Transverse colon (tissue), 4 donors: ENCODE results near the gene NDRG2. TPM values are rescaled to one million over a fixed set of nuclear protein-coding genes. Genes with fewer than 3 reads are reported as not detected.
"Not testable (repeated sequence)": the region's sequence is repeated elsewhere in the genome, so short reads cannot be mapped to it uniquely, and the experiment has no call there.

Experiments used
- DNase-seq: peaks from one replicate; pipeline ENCODE4 v3.0.0-alpha.2; 2019
- H3K27ac ChIP-seq, 4 donors: fragments of 200-600 bp; sonication (generic); 2 replicates each; pipeline ENCODE4 v1.5.1; 2016 to 2018; ENCODE audit warnings: inconsistent platforms in 4 of 4
- H3K27me3 ChIP-seq: fragments of 200-600 bp; sonication (generic); 2 replicates; pipeline ENCODE4 v1.5.1; 2017; ENCODE audit warnings: inconsistent platforms
- H3K36me3 ChIP-seq, 4 donors: fragments of 200-600 bp; sonication (generic); 2 replicates each; pipeline ENCODE4 v1.5.1; 2017 to 2019; ENCODE audit warnings: inconsistent platforms in 4 of 4
- H3K4me1 ChIP-seq, 4 donors: fragments of 200-600 bp; sonication (generic); 2 replicates each; pipeline ENCODE4 v1.5.1; 2017 to 2020; ENCODE audit warnings: inconsistent platforms in 4 of 4
- H3K4me3 ChIP-seq, 4 donors: fragments of 200-600 bp; sonication (generic); 1 replicate in 1 of 4; 2 replicates in 3 of 4; pipeline versions ENCODE4 v1.5.1 to v1.6.1; 2017 to 2019; ENCODE audit warnings: inconsistent platforms in 4 of 4
- H3K9me3 ChIP-seq, 2 donors: fragments of 200-600 bp; sonication (generic); 2 replicates each; pipeline ENCODE4 v1.5.1; 2017 to 2019; ENCODE audit warnings: inconsistent platforms in 2 of 2
- EP300 ChIP-seq: sonication (generic); formaldehyde crosslinking; IDR thresholded peaks from one replicate; pipeline ENCODE4 v1.6.1; 2017; ENCODE audit warnings: antibody characterized with exemption, low read depth
- POLR2A ChIP-seq: fragments of 450-650 bp; IDR thresholded peaks from one replicate; pipeline ENCODE4 v1.6.1; 2016; ENCODE audit warnings: antibody characterized with exemption, mild to moderate bottlenecking, moderate library complexity
- POLR2AphosphoS5 ChIP-seq, 3 donors: sonication (generic); formaldehyde crosslinking; IDR thresholded peaks; one replicate each; pipeline ENCODE4 v1.6.1; 2016; ENCODE audit warnings: antibody characterized with exemption in 3 of 3
- WGBS, 2 donors: methylation state at CpG; one replicate each; pipeline ENCODE4 v1.1.5; 2018; ENCODE audit warnings: low coverage in 1 of 2; 5-methylcytosine and 5-hydroxymethylcytosine counted together
- in situ Hi-C, 4 donors: fragments of 200-750 bp; cut with MboI; loops; one replicate each; pipeline versions ENCODE4 v1.15.0 to v1.15.1; 2017; ENCODE audit warnings: low sequenced_read_pairs in 3 of 4, low pct_ligation_motif_present in 1 of 4, low pct_unique_long_range_greater_than_20kb in 1 of 4
- intact Hi-C: fragments of 100-400 bp; cut with DNase I; formaldehyde crosslinking; loops from one replicate; pipeline ENCODE4 v1.15.1; 2023; ENCODE audit warnings: low total_unique reads
- total RNA-seq, 4 donors: library from RNA; depleted of rRNA; stranded (reverse); fragments of >200 nt; gene quantifications; one replicate each; pipeline ENCODE4 v1.1.0, GENCODE V29; 2016
- TF ChIP-seq, protein P1 (sequence below), 5 experiments: fragments of 200-600 bp in 3 of 5; fragments of 450-650 bp in 2 of 5; sonication (generic) in 3 of 5; IDR thresholded peaks; 1 replicate in 2 of 5; 2 replicates in 3 of 5; pipeline ENCODE4 v1.5.1; 2016 to 2017; ENCODE audit warnings: antibody characterized with exemption in 5 of 5, inconsistent platforms in 3 of 5, mild to moderate bottlenecking in 2 of 5, moderate library complexity in 1 of 5

NDRG2 gene
- total RNA-seq, 4 donors from 2014 or later = 144 to 275 (median 192) TPM

DNA sequence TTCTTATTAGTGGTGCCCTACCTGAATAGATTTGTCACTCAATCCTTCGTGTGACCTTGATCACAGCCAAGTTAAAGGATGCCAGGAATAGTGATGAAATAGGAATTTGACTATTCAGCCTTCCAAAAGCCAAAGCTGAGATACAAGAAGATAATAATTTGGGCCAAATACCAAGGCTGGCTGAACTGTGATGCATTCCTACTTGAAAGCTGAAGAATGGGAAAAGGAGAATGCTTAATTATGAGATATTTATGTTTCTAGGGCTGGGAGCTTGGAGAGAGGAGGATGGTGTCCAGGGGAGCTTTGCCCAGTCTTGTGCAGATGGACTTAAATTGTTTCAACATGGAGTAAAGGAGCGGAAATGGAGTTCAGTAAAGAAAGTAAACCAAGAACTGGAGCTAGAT lies 22.5 kb upstream of the NDRG2 start:
- intact Hi-C loops (loop anchor here (1.0 kb wide), 1 partner anchor 21 kb away; no protein-coding TSS in a partner anchor), in situ Hi-C loops (no loop called here)
- no peaks in the 10 kb centered on the region for H3K9me3 ChIP-seq
- peaks cover 10 to 22% (median 12%) of the 10 kb centered on the region in 4 donors for H3K4me1 ChIP-seq
- TF ChIP-seq POLR2A (no peak), POLR2AphosphoS5 (IDR thresholded peaks at IDR 0.05) (no peak), EP300 (no peak)
- TF ChIP-seq, protein P1, sequence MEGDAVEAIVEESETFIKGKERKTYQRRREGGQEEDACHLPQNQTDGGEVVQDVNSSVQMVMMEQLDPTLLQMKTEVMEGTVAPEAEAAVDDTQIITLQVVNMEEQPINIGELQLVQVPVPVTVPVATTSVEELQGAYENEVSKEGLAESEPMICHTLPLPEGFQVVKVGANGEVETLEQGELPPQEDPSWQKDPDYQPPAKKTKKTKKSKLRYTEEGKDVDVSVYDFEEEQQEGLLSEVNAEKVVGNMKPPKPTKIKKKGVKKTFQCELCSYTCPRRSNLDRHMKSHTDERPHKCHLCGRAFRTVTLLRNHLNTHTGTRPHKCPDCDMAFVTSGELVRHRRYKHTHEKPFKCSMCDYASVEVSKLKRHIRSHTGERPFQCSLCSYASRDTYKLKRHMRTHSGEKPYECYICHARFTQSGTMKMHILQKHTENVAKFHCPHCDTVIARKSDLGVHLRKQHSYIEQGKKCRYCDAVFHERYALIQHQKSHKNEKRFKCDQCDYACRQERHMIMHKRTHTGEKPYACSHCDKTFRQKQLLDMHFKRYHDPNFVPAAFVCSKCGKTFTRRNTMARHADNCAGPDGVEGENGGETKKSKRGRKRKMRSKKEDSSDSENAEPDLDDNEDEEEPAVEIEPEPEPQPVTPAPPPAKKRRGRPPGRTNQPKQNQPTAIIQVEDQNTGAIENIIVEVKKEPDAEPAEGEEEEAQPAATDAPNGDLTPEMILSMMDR (IDR thresholded peaks at IDR 0.05) = no peak
- H3K4me3 ChIP-seq = no peak overlapping the region
- WGBS, 2 donors = 57 to 79% methylated on average over 2 of the region's 2 CpGs
- H3K36me3 ChIP-seq = no peaks in the 10 kb centered on the region
- H3K27me3 ChIP-seq = no peaks in the 10 kb centered on the region
- no peak overlapping the region for H3K27ac ChIP-seq
- no peak for DNase-seq

GRCh38 chr14:21043974-21044618 lies 19.2 kb upstream of the NDRG2 start:
- in situ Hi-C loops = no loop called here
- no peaks in the 10 kb centered on the region for H3K36me3 ChIP-seq
- peak; percentile 37 for DNase-seq
- intact Hi-C loops = no loop called here
- no peaks in the 10 kb centered on the region for H3K27me3 ChIP-seq
- peak overlapping the region; percentile 37 to 71 (median 56) for H3K27ac ChIP-seq
- H3K4me1 ChIP-seq = peaks cover 18 to 32% (median 21%) of the 10 kb centered on the region in 4 donors
- H3K9me3 ChIP-seq = no peaks in the 10 kb centered on the region
- WGBS, 2 donors = 29 to 50% methylated on average over 1 to 6 of the region's 6 CpGs
- TF ChIP-seq, protein P1 (IDR thresholded peaks at IDR 0.05) = no peak
- peak in 1 of 3 donors; percentile 40 for TF ChIP-seq POLR2AphosphoS5 (IDR thresholded peaks at IDR 0.05)
- no peak for TF ChIP-seq EP300
- TF ChIP-seq POLR2A = no peak
- H3K4me3 ChIP-seq = no peak overlapping the region

- Histone ChIP-seq H3K36me3 (no peaks in the 10 kb centered on the region), H3K27me3 (no peaks in the 10 kb centered on the region), H3K9me3 (no peaks in the 10 kb centered on the region), H3K4me1 (peaks cover 22 to 38% (median 27%) of the 10 kb centered on the region in 4 donors), H3K27ac (peak overlapping the region; percentile 37 to 71 (median 56)), H3K4me3 (no peak overlapping the region)
- 32 to 54% methylated on average over 2 of the region's 2 CpGs for WGBS, 2 donors
- DNase-seq = no peak
- in situ Hi-C loops (no loop called here), intact Hi-C loops (no loop called here)
- no peak for TF ChIP-seq EP300
Observed at GRCh38 chr14:21043387-21043973, 18.6 kb upstream of the NDRG2 start.

DNA sequence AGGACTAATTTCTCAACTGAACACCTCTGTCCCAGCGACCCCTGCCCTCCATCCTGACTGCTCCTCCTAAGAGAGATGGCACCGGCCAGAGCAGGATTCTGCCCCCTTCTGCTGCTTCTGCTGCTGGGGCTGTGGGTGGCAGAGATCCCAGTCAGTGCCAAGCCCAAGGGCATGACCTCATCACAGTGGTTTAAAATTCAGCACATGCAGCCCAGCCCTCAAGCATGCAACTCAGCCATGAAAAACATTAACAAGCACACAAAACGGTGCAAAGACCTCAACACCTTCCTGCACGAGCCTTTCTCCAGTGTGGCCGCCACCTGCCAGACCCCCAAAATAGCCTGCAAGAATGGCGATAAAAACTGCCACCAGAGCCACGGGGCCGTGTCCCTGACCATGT lies 18.1 kb upstream of the NDRG2 start:
- Histone ChIP-seq H3K27me3 (no peaks in the 10 kb centered on the region), H3K36me3 (no peaks in the 10 kb centered on the region), H3K4me3 (no peak overlapping the region), H3K4me1 (peaks cover 27 to 43% (median 30%) of the 10 kb centered on the region in 4 donors), H3K27ac (peak overlapping the region in 2 of 4 donors; percentile 49 to 71), H3K9me3 (no peaks in the 10 kb centered on the region)
- DNase-seq = no peak
- in situ Hi-C loops = no loop called here
- intact Hi-C loops = no loop called here
- TF ChIP-seq POLR2A (no peak), POLR2AphosphoS5 (IDR thresholded peaks at IDR 0.05) (no peak), EP300 (no peak)
- 65% methylated on average over 8 of the region's 8 CpGs; no CpG with 5 or more reads in 1 of the 2 donors for WGBS, 2 donors

DNA sequence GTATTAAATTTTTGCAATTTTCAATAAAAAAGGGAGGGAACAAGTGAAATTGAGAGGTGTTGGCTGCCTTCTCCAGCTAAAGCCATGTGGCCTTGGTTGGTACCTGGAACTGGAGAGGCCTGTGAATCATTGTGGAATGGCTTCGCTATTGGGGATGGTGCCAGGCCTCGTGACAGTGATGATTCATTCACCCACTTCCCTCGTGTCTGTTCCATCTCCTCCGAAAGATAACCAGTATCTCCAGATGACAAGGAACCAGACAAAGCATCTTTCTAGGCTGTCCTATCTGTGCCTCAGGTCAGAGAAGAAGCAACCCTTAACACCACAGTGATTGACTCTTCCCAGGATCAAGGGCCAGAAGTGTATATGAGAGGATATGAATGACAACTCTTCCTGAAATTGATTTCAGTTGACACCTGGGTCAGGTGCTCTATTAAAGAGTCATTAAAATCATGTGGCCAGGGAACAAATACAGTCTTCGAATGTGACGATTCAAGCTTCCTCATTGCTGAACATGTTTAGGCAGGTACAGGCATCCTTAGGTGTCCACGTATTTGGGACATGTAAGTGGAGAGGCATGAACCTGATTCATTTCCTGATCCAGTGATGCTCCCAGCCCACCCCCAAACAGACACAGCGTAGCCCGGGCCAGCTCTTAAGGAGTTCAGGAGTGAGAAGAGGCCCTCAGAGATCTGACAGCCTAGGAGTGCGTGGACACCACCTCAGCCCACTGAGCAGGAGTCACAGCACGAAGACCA lies 17.0 kb upstream of the NDRG2 start, which contains the start of gene RNASE7:
Gene RNASE7, plus strand, starts transcription at position 687 of the 758 bp plus-strand sequence. CDS start 631 bp downstream, outside the sequence.
- TF ChIP-seq POLR2AphosphoS5 (IDR thresholded peaks at IDR 0.05) = no peak
- no peak for TF ChIP-seq EP300
- H3K9me3 ChIP-seq = no peaks in the 10 kb centered on the region
- WGBS, 2 donors = 67% methylated on average over 11 of the region's 11 CpGs; no CpG with 5 or more reads in 1 of the 2 donors
- in situ Hi-C loops (no loop called here), intact Hi-C loops (loop anchor here (2.0 kb wide), 1 partner anchor 27 kb away; no protein-coding TSS in a partner anchor)
- DNase-seq = no peak
- peak within 1 kb of the TSS in 3 of 4 donors; percentile 49 to 71 (median 63) for H3K27ac ChIP-seq
- no peaks in the 10 kb centered on the region for H3K36me3 ChIP-seq
- no peak within 1 kb of the TSS for H3K4me3 ChIP-seq
- peaks cover 28 to 43% (median 31%) of the 10 kb centered on the region in 4 donors for H3K4me1 ChIP-seq
- no peaks in the 10 kb centered on the region for H3K27me3 ChIP-seq

DNA sequence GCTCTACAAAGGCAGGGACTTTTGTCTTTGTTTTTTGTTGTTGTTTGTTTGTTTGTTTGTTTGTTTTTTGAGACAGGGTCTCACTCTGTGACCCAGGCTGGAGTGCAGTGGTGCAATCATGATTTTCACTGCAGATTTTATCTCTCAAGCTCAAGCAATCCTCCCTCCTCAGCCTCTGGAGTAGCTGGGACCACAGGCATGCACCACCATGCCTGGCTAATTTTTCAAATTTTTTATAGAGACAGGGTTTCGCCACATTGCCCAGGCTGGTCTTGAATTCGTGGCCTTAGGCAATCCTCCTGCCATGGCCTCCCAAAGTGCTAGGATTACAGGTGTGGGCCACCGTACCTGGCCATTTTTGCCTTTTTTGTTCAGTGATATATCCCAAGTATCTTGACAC lies 16.1 kb upstream of the NDRG2 start:
- 74% methylated on average over 3 of the region's 3 CpGs; no CpG with 5 or more reads in 1 of the 2 donors for WGBS, 2 donors
- H3K9me3 ChIP-seq, in situ Hi-C loops, H3K36me3 ChIP-seq, H3K27me3 ChIP-seq, H3K4me3 ChIP-seq, DNase-seq, H3K27ac ChIP-seq: not testable (repeated sequence)
- H3K4me1 ChIP-seq = peaks cover 28 to 43% (median 31%) of the 10 kb centered on the region in 4 donors
- intact Hi-C loops = loop anchor here (2.0 kb wide), 1 partner anchor 26 kb away; no protein-coding TSS in a partner anchor
